Neural cell (in vitro differentiated cells): Measurements from ENCODE around the gene CTPS2. TPM values are rescaled to one million over a fixed set of nuclear protein-coding genes. Genes with fewer than 3 reads are reported as not detected.
"Not testable (repeated sequence)": the region's sequence is repeated elsewhere in the genome, so short reads cannot be mapped to it uniquely, and the experiment has no call there.

Experiments used
- H2AFZ ChIP-seq: fragments of 200-600, 300-800 bp; sonication (generic), shearing (Covaris generic); 2 replicates; pipeline ENCODE4 v1.6.0; 2014; ENCODE audit warnings: low read depth, mild to moderate bottlenecking, antibody characterized with exemption, low read length, moderate library complexity
- H3F3A ChIP-seq: fragments of 200-600 bp; shearing (Covaris generic); 2 replicates; pipeline ENCODE4 v1.6.1; 2016; ENCODE audit warnings: mild to moderate bottlenecking, moderate library complexity, mixed read lengths, antibody characterized with exemption, low read length; ENCODE audit not compliant: insufficient read depth, poor library complexity, severe bottlenecking
- H3K27ac ChIP-seq: fragments of 200-600, 300-800 bp; sonication (generic), shearing (Covaris generic); 2 replicates; pipeline ENCODE4 v1.5.1; 2014; ENCODE audit warnings: mild to moderate bottlenecking, low read length, moderate library complexity
- H3K27me3 ChIP-seq: fragments of 300-800, 200-600 bp; sonication (generic), shearing (Covaris generic); 2 replicates; pipeline ENCODE4 v1.6.0; 2014; ENCODE audit warnings: mild to moderate bottlenecking, low read depth, low read length, moderate library complexity; ENCODE audit not compliant: insufficient read depth
- H3K36me3 ChIP-seq: fragments of 300-800, 200-600 bp; sonication (generic), shearing (Covaris generic); 2 replicates; pipeline ENCODE4 v1.5.1; 2014; ENCODE audit warnings: mild to moderate bottlenecking, antibody characterized with exemption, low read length, moderate library complexity; ENCODE audit not compliant: insufficient read depth
- H3K4me2 ChIP-seq: fragments of 300-800, 200-600 bp; sonication (generic), shearing (Covaris generic); 2 replicates; pipeline ENCODE4 v1.6.0; 2014; ENCODE audit warnings: mild to moderate bottlenecking, low read length
- H3K4me3 ChIP-seq: fragments of 300-800, 200-600 bp; sonication (generic), shearing (Covaris generic); 2 replicates; pipeline ENCODE4 v1.5.1; 2014; ENCODE audit warnings: mild to moderate bottlenecking, low read length, moderate library complexity
- H3K79me2 ChIP-seq: fragments of 200-600 bp; shearing (Covaris generic); replicated peaks from 2 replicates; pipeline ENCODE4 v1.6.0; 2014; ENCODE audit warnings: mild to moderate bottlenecking, low read length, moderate library complexity; ENCODE audit not compliant: insufficient read depth
- H3K9ac ChIP-seq: fragments of 300-800, 200-600 bp; sonication (generic), shearing (Covaris generic); 2 replicates; pipeline ENCODE4 v1.6.1; 2016; ENCODE audit warnings: mild to moderate bottlenecking, low read length, mixed read lengths
- H3K9me2 ChIP-seq: fragments of 200-600 bp; shearing (Covaris generic); 2 replicates; pipeline ENCODE4 v1.6.1; 2016; ENCODE audit warnings: mild to moderate bottlenecking, low read length, mixed read lengths; ENCODE audit not compliant: insufficient read depth
- H3K9me3 ChIP-seq: fragments of 200-600, 300-800 bp; sonication (generic), shearing (Covaris generic); 2 replicates; pipeline ENCODE4 v1.6.1; 2016; ENCODE audit warnings: mild to moderate bottlenecking, mixed run types, low read length, moderate library complexity, mixed read lengths
- H4K20me1 ChIP-seq: fragments of 200-600 bp; shearing (Covaris generic); 2 replicates; pipeline ENCODE4 v1.6.1; 2016; ENCODE audit warnings: mild to moderate bottlenecking, mixed run types; ENCODE audit not compliant: insufficient read depth
- EP300 ChIP-seq: fragments of 450-650 bp; conservative IDR thresholded peaks from 2 replicates; pipeline ENCODE4 v1.6.1; 2014; ENCODE audit warnings: antibody characterized with exemption, mild to moderate bottlenecking, moderate library complexity; ENCODE audit not compliant: poor library complexity, severe bottlenecking
- EZH2 ChIP-seq: fragments of 200-600, 300-800 bp; shearing (Covaris generic), sonication (generic); IDR thresholded peaks from 2 replicates; pipeline ENCODE4 v1.6.1; 2014; ENCODE audit warnings: antibody characterized with exemption, low read length, borderline replicate concordance, mild to moderate bottlenecking; ENCODE audit not compliant: insufficient read depth, poor library complexity, severe bottlenecking
- MXI1 ChIP-seq: fragments of 450-650 bp; conservative IDR thresholded peaks from 2 replicates; pipeline ENCODE4 v1.6.1; 2014; ENCODE audit warnings: antibody characterized with exemption, mild to moderate bottlenecking; ENCODE audit not compliant: poor library complexity, severe bottlenecking
- POLR2AphosphoS5 ChIP-seq: IDR thresholded peaks from 2 replicates; pipeline ENCODE4 v1.6.1; 2012
- RAD21 ChIP-seq: fragments of 450-650 bp; conservative IDR thresholded peaks from 2 replicates; pipeline ENCODE4 v1.6.1; 2014; ENCODE audit warnings: antibody characterized with exemption, mild to moderate bottlenecking, moderate library complexity
- REST ChIP-seq: IDR thresholded peaks from 2 replicates; pipeline ENCODE4 v1.6.1; 2012; ENCODE audit warnings: borderline replicate concordance
- SMC3 ChIP-seq: fragments of 450-650 bp; conservative IDR thresholded peaks from 2 replicates; pipeline ENCODE4 v1.6.1; 2014; ENCODE audit warnings: antibody characterized with exemption, mild to moderate bottlenecking, moderate library complexity; ENCODE audit not compliant: poor library complexity
- TAF1 ChIP-seq: IDR thresholded peaks from 2 replicates; pipeline ENCODE4 v1.6.1; 2012; ENCODE audit warnings: low read depth
- polyA plus RNA-seq: library from polyadenylated mRNA; depleted of rRNA; stranded (reverse); fragments of >200 nt; gene quantifications from 2 replicates; pipeline ENCODE4 v1.2.3, GENCODE V29; 2014

CTPS2 gene
- polyA plus RNA-seq, 1 donor from 2014 or later, result 17.1 TPM

- Histone ChIP-seq H3K4me2 (no peak overlapping the region), H3K27me3 (no peaks in the 10 kb centered on the region), H3K4me3 (no peak overlapping the region)
Measured at GRCh38 chrX:16586377-16587112, 125.9 kb downstream of the CTPS2 start.

GRCh38 chrX:16585486-16586376 lies 126.7 kb downstream of the CTPS2 start:
- no peak overlapping the region for H3K27ac ChIP-seq
- H3K4me2 ChIP-seq, result no peak overlapping the region
- H3K79me2 ChIP-seq, result no peaks in the 10 kb centered on the region
- no peaks in the 10 kb centered on the region for H3F3A ChIP-seq
- H3K9me3 ChIP-seq, result no peaks in the 10 kb centered on the region
- TF ChIP-seq POLR2AphosphoS5 (no peak), EZH2 (no peak), RAD21 (no peak)
- H3K27me3 ChIP-seq, result no peaks in the 10 kb centered on the region
- no peaks in the 10 kb centered on the region for H3K36me3 ChIP-seq
- H3K9ac ChIP-seq, result no peak overlapping the region
- no peaks in the 10 kb centered on the region for H3K9me2 ChIP-seq
- H2AFZ ChIP-seq, result no peak overlapping the region
- no peaks in the 10 kb centered on the region for H4K20me1 ChIP-seq
- no peak overlapping the region for H3K4me3 ChIP-seq

More at GRCh38 chrX:16586377-16587112, 125.9 kb downstream of the CTPS2 start:
- Histone ChIP-seq H3K27ac (no peak overlapping the region), H4K20me1 (no peaks in the 10 kb centered on the region), H3K79me2 (no peaks in the 10 kb centered on the region), H3K9me3 (no peaks in the 10 kb centered on the region), H3K9me2 (no peaks in the 10 kb centered on the region), H3F3A (no peaks in the 10 kb centered on the region), H3K36me3 (no peaks in the 10 kb centered on the region), H3K9ac (no peak overlapping the region), H2AFZ (no peak overlapping the region)
- TF ChIP-seq RAD21 (no peak), EZH2 (no peak), SMC3 (no peak), TAF1 (no peak), POLR2AphosphoS5 (no peak), MXI1 (no peak), REST (no peak), EP300 (no peak)

GRCh38 chrX:16580004-16580797 lies 132.3 kb downstream of the CTPS2 start:
- not testable (repeated sequence) for H3K36me3 ChIP-seq, H3F3A ChIP-seq, H3K9me3 ChIP-seq, H4K20me1 ChIP-seq, H3K79me2 ChIP-seq, H3K27me3 ChIP-seq, H3K27ac ChIP-seq, H3K4me2 ChIP-seq, H3K4me3 ChIP-seq, H2AFZ ChIP-seq, H3K9ac ChIP-seq, H3K9me2 ChIP-seq
